Measurements from ENCODE around the gene KIAA0232. TPM values are rescaled to one million over a fixed set of nuclear protein-coding genes. Genes with fewer than 3 reads are reported as not detected.
A peak's percentile ranks its signal among the peaks of the same experiment; 100 is the strongest.

KIAA0232 gene
- total RNA-seq: 40.1 and 41.7 TPM in 2 replicates
- long read RNA-seq, partial matches to known transcripts: 12 of 26 reads
- long read RNA-seq, other reads (novel, unspliced or antisense): 14 of 26 reads

GRCh38 chr4:6782147-6782845 is at the start of gene KIAA0232:
Gene KIAA0232 (plus strand): TSS chr4:6782727. CDS start chr4:6824454, 41,727 bp downstream.
- peak; percentile 91 for DNase-seq (ENCODE audit: low read depth, low spot score)
- Mint-ChIP-seq H3K27me3 (ENCODE audit: low read depth) (peaks cover 6% of the 10 kb centered on the region), H3K4me1 (peaks cover 65% of the 10 kb centered on the region), H3K27ac (ENCODE audit: unreplicated experiment) (peak within 1 kb of the TSS; percentile 84), H3K4me3 (peak within 1 kb of the TSS; percentile 89), H3K36me3 (ENCODE audit: low read depth) (no peaks in the 10 kb centered on the region), H3K9me3 (no peaks in the 10 kb centered on the region)
- no peak for TF ChIP-seq CTCF (conservative IDR thresholded peaks at IDR 0.05)

- Mint-ChIP-seq H3K36me3 (ENCODE audit: low read depth) (no peaks in the 10 kb centered on the region), H3K4me1 (peaks cover 37% of the 10 kb centered on the region), H3K27ac (ENCODE audit: unreplicated experiment) (peak overlapping the region; percentile 84), H3K27me3 (ENCODE audit: low read depth) (peaks cover 7% of the 10 kb centered on the region), H3K4me3 (no peak overlapping the region), H3K9me3 (no peaks in the 10 kb centered on the region)
- no peak for TF ChIP-seq CTCF (conservative IDR thresholded peaks at IDR 0.05)
- no peak for DNase-seq (ENCODE audit: low read depth, low spot score)
These were observed 49.0 kb upstream of the KIAA0232 start for GRCh38 chr4:6733358-6734164.

GRCh38 chr4:6734165-6734786 is 48.3 kb upstream of the KIAA0232 start:
- no peak overlapping the region for H3K4me3 Mint-ChIP-seq

GRCh38 chr4:6739920-6740319 is 42.6 kb upstream of the KIAA0232 start:
- Mint-ChIP-seq H3K9me3 (peaks cover 8% of the 10 kb centered on the region), H3K27ac (ENCODE audit: unreplicated experiment) (no peak overlapping the region), H3K27me3 (ENCODE audit: low read depth) (no peaks in the 10 kb centered on the region), H3K36me3 (ENCODE audit: low read depth) (peaks cover 3% of the 10 kb centered on the region), H3K4me1 (peaks cover 6% of the 10 kb centered on the region), H3K4me3 (no peak overlapping the region)
- no peak for DNase-seq (ENCODE audit: low read depth, low spot score)
- TF ChIP-seq CTCF (conservative IDR thresholded peaks at IDR 0.05): no peak

More at GRCh38 chr4:6734165-6734786, 48.3 kb upstream of the KIAA0232 start:
- H3K36me3 Mint-ChIP-seq (ENCODE audit: low read depth): no peaks in the 10 kb centered on the region
- H3K9me3 Mint-ChIP-seq: peaks cover 2% of the 10 kb centered on the region
- peaks cover 33% of the 10 kb centered on the region for H3K4me1 Mint-ChIP-seq
- no peak for TF ChIP-seq CTCF (conservative IDR thresholded peaks at IDR 0.05)
- H3K27me3 Mint-ChIP-seq (ENCODE audit: low read depth): peaks cover 4% of the 10 kb centered on the region
- H3K27ac Mint-ChIP-seq (ENCODE audit: unreplicated experiment): peak overlapping the region; percentile 93
- DNase-seq (ENCODE audit: low read depth, low spot score): no peak

GRCh38 chr4:6740347-6740746 is 42.2 kb upstream of the KIAA0232 start:
- no peaks in the 10 kb centered on the region for H3K27me3 Mint-ChIP-seq (ENCODE audit: low read depth)
- TF ChIP-seq CTCF (conservative IDR thresholded peaks at IDR 0.05): no peak

More at GRCh38 chr4:6740347-6740746, 42.2 kb upstream of the KIAA0232 start:
- peaks cover 4% of the 10 kb centered on the region for H3K4me1 Mint-ChIP-seq
- H3K27ac Mint-ChIP-seq (ENCODE audit: unreplicated experiment): no peak overlapping the region
- peaks cover 3% of the 10 kb centered on the region for H3K36me3 Mint-ChIP-seq (ENCODE audit: low read depth)
- no peak overlapping the region for H3K4me3 Mint-ChIP-seq
- no peak for DNase-seq (ENCODE audit: low read depth, low spot score)
- H3K9me3 Mint-ChIP-seq: peaks cover 9% of the 10 kb centered on the region

Data from neural crest cell (in vitro differentiated cells).